Suppressor macrophage treated with lipopolysaccharide for 1 hour (primary cell): Measurements from ENCODE around the gene OCIAD1.

Experiments
- DNase-seq, 3 donors: peaks; one replicate each; pipeline ENCODE4 v3.0.0-alpha.2; 2020 to 2022

The OCIAD1 gene

DNA sequence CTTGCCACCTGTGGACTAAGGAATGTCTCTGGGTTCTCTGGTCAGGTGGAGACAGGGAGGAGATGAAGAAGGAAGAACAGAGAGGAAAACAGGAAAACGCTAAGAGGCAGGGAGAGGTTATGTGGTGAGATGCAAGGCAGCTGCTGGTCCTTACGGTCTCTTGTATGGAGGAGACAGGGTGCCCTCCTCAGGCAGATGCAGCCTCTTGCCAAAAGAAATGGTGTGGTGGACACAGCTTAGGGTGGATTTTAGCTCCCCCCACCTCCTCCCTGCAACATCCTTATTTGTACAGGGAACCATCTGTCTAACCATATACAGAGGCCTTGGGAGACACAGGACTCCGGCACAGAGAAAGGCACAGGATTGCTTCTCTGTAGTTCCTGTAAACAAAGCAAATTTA lies 66.0 kb downstream of the OCIAD1 start:
- DNase-seq = no peak

DNA sequence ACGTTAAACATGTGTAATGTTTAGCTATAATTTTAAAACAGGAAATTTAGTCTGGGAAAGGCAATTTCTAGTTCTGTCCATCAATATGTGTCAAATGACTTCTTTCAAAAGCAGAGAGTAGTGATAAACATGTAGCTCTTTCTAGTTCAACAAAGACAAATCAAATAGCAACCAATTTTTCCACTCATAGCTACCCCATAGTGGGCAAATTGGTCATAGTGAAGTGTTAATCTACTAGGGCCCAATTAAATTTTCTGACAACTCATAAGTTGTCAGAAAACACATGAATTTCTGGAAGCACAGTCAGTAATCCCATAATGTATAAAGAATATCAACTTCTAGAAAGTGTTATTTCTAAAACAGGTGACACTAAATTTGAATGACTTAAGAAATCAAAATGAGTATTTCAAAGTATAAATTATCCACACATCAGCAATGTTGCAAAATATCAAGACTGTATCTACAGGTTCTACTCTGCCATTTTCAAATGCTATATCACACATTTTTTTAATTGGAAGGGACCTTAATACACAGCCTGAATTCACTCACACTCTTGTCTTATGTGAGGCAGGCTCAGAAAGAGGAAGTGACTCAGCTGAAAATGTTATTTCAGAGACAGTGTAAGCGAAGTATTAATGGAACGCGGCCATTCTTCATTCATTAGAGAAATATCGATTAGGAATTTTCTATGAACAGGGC lies 68.0 kb downstream of the OCIAD1 start:
- peak; percentile 55 to 65 (median 63) for DNase-seq

DNA sequence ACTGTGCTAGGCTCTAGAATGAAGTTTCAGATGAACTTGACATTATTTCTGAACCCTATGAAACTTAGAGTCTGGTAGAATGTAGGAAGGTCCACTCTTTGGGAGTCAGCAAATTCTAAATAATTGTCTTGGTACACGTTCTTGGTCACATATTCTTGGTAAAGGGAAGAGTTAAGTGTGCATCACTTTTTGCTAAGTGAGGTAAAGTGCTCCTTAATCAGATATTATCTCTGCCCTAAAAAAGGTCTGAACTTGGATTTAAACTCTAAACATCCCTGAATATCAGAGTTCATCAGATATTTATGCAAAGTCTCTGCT lies 68.5 kb downstream of the OCIAD1 start:
- DNase-seq = no peak

DNA sequence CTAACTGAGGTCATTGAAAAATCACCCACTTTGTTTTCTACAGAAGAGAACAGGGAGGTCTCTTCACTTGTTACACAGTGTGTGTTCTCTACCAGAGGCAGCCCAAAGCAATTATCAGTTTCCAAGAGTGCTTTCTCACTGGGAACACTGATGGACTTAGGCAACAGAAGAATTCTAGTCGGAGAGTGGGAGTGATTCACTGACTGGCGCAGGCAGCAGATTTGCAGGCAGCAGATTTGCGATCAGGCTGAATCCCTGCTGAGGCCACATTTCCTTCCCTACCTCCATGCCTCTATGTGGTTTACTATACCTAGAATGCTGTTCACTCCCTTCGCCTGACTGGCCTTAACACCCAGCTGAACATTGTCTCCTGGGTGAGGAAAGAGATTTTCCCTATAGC lies 69.1 kb downstream of the OCIAD1 start:
- no peak for DNase-seq

DNA sequence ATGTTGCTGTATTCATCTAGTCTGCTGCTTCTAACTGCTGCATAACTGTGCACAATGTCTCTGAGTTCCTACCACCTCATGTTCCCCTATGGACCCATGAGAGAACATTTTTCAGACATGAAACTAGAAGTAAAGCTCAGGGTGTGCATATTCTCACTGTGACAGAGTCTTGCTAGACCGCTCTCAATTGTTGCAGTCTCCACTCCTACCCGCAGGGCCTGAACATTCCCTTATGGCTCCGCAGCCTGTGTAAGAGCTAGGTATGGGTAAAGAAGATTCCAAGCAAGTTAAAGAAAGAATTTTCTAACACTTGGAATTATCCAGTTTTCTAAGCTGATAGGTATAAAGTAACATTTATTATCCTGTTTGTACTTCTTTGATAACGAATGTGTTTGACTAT lies 70.3 kb downstream of the OCIAD1 start:
- no peak for DNase-seq

DNA sequence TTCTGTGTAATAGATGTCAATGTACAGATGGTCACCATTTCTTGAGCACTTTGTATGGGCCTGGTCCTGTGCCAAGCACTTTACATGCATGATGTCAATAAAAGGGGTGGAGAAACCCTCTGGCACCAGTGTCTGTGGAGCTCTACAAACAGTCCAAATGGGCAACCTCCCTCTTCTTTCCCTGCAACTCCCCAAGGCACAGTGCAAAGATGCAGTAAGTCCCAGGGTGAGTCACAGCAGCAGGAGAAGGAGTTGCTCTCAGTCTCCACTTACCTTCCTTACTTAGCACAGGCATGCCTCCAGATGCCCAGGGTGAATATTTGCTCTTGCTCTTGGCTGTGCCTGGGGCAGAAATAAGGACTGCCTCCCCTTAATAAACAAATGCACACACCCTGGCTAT lies 71.4 kb downstream of the OCIAD1 start:
- DNase-seq = no peak

DNA sequence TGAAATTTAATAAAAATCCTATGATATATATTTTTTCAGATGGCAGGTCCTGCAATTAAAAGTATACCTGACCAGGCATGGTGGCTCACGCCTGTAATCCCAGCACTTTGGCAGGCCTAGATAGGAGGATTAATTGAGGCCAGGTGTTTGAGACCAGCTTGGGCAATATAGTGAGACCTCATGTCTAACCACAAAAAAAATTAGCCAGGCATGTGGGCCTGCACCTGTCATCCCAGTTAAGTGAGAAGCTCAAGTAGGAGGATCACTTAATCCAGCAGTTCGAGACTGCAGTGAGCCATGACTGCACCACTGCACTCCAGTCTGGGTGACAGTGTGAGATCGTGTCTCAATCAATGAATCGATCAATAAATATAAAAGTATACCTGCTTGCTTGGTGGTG lies 73.2 kb downstream of the OCIAD1 start:
- no peak for DNase-seq

DNA sequence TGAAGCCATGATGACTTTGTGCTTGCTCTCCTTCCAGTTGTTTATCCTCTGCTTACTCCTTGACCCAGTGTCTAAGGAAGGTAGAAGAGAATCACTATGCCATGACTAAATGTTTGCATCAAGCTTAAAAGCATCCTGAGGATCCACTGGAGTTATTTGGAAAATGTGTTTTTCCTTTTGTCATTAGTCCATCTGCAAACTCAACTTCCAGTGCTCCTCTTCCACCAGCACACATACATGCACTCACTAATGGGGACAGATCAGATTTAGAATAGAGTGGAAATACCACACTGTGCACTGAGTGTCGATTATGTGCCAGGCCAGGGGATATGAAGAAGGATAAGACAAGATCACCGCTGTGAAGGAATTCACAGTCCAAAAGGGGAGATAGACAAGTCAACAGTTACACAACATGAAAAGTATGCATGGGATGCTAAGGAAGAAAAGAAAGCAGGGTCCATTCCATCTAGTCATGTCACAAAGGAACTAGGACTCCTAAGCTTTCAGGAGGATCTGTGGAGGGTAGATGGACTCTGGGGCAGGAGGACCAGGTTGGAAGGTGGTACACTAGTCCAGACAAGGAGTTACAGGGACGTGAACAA lies 73.8 kb downstream of the OCIAD1 start:
- no peak for DNase-seq

DNA sequence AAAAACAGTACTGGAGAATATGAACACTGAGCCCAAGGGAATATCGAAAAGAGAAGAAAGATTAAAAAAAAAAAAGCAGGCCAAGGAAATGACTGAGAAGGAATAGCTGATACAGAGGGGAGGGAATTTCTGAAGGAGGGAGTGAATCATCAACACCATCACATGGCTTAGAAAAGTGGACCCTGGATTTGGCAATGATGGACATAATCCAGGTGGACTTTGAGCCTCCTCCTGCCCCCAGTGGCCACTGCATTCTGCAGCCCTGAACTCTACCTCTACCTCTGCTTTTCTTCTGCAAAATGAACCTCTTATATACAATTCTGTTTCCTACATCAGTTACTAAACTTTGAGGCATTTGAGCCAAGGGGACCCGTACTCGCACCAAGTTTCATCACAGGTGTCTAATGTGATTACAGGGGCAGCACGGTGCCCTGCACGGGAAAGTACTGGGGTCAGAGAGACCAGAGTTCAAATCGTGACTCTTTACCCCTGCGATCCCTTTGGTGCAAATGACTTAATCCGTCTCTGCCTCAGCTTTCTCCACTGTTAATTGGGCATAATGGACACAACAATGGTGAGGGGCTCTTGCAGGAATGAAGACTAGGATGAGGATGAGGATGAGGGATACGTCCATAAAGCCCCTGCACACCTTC lies 74.6 kb downstream of the OCIAD1 start:
- DNase-seq = no peak

DNA sequence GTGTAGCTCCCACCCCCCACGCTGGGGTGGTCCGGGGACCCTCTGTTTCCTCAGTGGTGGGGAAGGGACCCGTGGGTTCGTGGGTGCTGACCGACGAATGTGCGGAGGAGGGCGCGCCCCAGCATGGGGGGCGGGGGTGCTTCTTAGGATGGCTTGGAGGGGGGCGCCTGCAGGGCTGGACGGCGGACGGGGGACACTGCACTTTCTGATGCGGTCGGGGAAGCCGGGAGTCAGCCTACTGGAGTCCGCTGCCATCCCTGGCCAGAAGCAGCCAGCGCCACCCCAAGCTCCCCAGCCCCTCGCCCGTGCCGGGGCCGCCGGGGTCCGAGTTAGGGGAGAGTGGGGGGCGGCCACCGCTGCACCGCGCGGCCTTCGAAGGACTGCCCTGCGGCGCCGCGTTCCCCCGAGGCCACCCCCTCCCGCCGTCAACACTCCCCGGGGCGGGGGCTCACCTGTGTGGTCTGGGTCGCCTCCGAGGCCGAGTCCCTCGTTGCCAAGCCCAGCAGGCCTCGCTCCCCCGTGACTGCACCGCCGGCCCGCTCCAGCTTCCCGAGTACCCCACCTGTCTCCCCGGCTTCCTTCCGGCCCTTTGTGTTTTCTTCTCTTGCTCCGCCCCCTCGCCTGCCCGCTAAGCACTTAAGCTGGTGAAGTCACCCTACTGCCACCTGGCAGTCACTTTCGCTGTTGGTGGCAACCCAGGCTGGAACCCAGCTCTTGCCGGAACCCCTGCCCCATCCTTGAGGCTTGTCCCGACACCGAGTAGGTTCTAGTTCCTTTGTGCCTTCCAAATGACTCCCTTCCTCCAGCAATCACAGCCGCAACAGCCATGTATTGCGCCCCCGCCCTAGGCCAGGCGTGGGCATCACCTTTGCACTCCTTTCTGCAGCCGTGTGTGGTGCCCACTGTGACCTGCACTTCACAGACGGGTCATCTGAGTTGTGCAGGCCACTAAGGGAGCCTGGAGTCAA lies 75.6 kb downstream of the OCIAD1 start, which contains the start of gene OCIAD2:
Gene OCIAD2 (minus strand): TSS at position 569 of the 968 bp plus-strand sequence. CDS start 2,225 bp downstream, outside the sequence.
- peak in 2 of 3 donors; percentile 28 to 44 for DNase-seq

DNA sequence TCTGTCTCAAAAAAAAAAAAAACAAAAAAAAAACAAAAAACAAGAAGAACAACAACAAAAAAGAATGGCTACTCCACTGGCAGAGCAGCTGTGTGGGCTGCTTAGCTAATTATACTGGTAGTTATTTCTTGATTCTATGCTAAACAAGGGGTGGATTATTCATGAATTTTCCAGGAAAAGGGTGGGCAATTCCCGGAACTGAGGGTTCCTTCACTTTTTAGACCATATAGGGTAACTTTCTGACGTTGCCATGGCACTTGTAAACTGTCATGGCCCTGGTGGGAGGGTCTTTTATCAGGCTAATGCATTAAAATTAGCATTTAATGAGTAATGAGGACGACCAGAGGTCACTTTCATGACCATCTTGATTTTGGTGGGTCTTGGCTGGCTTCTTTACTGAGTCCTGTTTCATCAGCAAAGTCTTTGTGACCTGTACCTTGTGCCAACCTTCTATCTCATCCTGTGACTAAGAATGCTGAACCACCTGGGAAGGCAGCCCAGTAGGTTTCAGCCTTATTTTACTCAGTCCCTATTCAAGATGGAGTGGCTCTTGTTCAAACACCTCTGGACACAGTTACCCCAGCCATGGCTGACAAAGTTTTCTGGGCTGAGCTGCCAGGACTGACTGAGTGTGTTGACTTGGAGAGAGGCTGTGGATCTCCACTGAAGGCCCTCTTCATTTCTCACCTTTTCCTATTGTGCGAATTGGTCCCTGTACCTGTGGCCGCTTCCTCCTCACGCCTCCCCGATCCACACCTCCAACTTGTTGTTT lies 77.0 kb downstream of the OCIAD1 start:
- no peak for DNase-seq

DNA sequence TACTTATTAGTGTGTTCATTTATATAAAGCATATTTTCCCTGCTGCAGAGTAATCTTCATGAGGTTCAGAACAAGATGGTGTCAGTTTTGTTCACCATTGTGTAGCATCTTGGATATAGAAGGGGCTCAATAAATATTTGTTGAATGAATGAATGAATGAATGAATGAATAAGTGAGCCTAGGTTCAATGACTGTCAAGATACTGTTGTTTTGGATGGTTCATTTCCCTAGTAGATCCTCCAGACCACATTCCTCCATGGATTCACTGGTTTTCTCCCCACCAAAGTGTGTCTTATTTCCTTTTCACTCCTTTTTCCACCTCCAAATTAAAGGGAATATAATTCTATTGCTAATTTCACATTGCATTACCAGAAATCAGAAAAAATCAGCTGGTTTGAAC lies 77.8 kb downstream of the OCIAD1 start:
- no peak for DNase-seq

DNA sequence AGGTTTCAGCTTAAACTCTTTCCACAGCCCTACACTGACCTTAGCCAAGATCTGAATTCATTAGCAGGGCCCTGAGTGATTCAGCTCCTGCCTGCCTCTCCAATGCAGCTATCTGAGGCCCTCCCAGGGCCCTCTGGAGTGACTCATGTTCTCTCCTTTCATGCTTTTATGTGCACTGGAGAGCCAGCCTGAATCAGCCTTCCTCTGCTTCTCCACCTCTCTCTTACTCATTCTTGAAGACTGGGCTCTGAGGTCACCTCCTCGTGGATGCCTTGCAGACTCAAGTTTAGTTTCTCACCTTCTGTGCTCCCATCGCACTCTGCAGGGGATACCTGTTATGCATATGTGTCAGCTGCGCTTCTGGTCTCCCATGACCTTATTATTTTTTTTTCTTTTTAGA lies 78.8 kb downstream of the OCIAD1 start:
- DNase-seq = peak; percentile 11 to 35 (median 26)

DNA sequence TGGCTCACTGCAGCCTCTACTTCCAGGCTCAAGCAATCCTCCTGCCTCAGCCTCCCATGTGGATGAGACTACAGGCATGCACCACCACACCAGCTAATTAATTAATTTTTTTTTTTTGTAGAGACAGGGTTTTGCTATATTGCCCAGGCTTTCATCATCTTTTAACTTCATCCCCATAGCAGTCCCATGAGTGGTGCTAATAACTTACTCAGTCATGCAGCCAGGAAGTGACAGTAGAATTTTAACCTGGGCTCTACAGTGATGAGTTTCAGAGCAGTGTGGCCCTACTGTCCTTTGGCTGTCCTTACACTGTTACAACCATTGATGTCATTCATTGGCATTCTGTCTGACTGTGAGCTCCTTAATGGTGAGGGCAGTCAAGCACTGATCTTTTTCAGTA lies 79.6 kb downstream of the OCIAD1 start:
- DNase-seq = no peak
